Measurements from ENCODE around the gene SNRNP200.

Gene SNRNP200

DNA sequence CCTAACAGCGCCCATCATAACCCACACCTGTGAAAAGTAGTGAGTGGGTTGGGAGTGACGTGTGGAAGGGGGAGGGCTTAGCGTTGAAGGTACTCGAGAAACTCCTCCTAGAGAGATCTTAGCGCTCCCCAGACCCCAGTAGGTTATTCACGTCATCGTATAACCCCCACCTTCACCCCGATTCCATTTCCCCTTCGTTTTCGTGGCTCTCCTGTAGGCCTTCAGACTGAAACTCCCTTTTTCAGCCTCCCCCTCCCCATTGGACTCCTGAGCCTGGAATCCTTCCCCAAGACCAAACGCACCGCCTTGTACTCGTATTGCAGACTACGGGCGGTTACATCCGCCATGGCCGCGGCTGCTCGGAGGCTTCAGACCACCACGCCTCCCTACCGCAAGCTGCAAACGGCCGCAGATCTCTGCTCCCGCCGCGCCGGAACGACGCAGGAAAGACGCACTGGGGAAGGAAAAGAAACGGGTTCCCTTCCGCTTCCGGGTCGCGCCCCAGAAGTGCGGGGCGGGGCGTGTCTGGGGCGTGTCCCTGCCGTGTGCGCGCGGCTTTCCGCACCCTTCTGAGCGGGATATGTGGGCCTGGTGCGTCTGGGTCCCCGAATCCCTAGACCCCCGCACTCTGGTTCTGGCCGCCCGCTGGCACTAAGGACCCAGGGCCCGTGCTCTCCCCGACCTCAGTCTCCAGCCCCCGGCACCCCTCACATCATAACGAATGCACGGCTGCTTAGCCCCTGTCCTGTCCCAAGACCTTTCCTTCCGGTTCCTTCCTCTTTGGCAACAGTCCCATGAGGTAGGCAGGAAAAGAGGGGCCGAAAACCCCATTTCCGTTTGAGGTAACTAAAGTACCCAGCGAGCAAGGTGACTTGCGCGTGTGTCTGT lies at the start of gene SNRNP200:
Gene SNRNP200 (minus strand): TSS at position 456 of the 888 bp plus-strand sequence. CDS start 109 bp downstream, at position 347.
- TF ChIP-seq, protein P1, sequence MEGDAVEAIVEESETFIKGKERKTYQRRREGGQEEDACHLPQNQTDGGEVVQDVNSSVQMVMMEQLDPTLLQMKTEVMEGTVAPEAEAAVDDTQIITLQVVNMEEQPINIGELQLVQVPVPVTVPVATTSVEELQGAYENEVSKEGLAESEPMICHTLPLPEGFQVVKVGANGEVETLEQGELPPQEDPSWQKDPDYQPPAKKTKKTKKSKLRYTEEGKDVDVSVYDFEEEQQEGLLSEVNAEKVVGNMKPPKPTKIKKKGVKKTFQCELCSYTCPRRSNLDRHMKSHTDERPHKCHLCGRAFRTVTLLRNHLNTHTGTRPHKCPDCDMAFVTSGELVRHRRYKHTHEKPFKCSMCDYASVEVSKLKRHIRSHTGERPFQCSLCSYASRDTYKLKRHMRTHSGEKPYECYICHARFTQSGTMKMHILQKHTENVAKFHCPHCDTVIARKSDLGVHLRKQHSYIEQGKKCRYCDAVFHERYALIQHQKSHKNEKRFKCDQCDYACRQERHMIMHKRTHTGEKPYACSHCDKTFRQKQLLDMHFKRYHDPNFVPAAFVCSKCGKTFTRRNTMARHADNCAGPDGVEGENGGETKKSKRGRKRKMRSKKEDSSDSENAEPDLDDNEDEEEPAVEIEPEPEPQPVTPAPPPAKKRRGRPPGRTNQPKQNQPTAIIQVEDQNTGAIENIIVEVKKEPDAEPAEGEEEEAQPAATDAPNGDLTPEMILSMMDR (IDR thresholded peaks at IDR 0.05; ENCODE audit: low read depth, low read length) = no peak
- TF ChIP-seq EZH2phosphoT487 (IDR thresholded peaks at IDR 0.05; ENCODE audit: low read depth) = no peak
- H3K9ac ChIP-seq (ENCODE audit: low read length) = peak within 1 kb of the TSS; percentile 96
- H3K4me1 ChIP-seq (ENCODE audit: low read length) = peaks cover 13% of the 10 kb centered on the region
- H3K9me3 ChIP-seq (ENCODE audit: insufficient read depth, low read length) = no peaks in the 10 kb centered on the region
- H3K27ac ChIP-seq (ENCODE audit: low read length) = peak within 1 kb of the TSS; percentile 77
- H3K4me2 ChIP-seq (ENCODE audit: low read length) = peak within 1 kb of the TSS; percentile 97
- peak within 1 kb of the TSS; percentile 84; the same call in 1 of the 2 replicates for H2AFZ ChIP-seq (ENCODE audit: low read depth, low read length)
- H3K36me3 ChIP-seq (replicated peaks; ENCODE audit: low read depth, low read length) = peaks cover 37% of the 10 kb centered on the region
- H3K79me2 ChIP-seq (ENCODE audit: low read length) = peaks cover 54% of the 10 kb centered on the region
- peak within 1 kb of the TSS; percentile 97 for H3K4me3 ChIP-seq (ENCODE audit: low read length)
- no peaks in the 10 kb centered on the region for H4K20me1 ChIP-seq (ENCODE audit: insufficient read depth, low read length)
- no peaks in the 10 kb centered on the region for H3K27me3 ChIP-seq (ENCODE audit: low read depth, low read length)

DNA sequence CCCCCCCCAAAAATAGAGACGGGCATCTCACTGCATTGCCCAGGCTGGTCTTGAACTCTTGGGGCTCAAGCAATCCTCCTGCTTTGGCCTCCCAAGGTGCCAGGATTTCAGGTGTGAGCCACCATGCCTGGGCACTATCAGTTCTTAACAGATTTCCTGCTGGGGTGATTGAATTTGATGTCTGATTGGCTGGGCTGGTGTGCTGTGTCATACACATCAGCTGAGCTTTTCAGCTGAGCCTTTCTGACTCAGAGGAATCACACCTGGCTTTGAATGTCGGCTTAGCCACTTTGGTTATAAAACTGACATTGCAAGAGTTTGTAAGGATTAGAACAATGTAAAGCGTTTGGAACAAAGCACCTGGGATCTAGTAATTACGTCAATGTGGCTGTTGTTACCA lies 49.1 kb upstream of the SNRNP200 start:
- Histone ChIP-seq H3K27ac (ENCODE audit: low read length) (no peak overlapping the region), H3K9me3 (ENCODE audit: insufficient read depth, low read length) (no peaks in the 10 kb centered on the region), H3K9ac (ENCODE audit: low read length) (no peak overlapping the region), H3K27me3 (ENCODE audit: low read depth, low read length) (no peaks in the 10 kb centered on the region), H3K4me1 (ENCODE audit: low read length) (no peaks in the 10 kb centered on the region), H3K4me3 (ENCODE audit: low read length) (no peak overlapping the region), H3K79me2 (ENCODE audit: low read length) (no peaks in the 10 kb centered on the region), H2AFZ (ENCODE audit: low read depth, low read length) (no peak overlapping the region), H4K20me1 (ENCODE audit: insufficient read depth, low read length) (no peaks in the 10 kb centered on the region), H3K4me2 (ENCODE audit: low read length) (no peak overlapping the region), H3K36me3 (replicated peaks; ENCODE audit: low read depth, low read length) (peaks cover 75% of the 10 kb centered on the region)
- TF ChIP-seq EZH2phosphoT487 (IDR thresholded peaks at IDR 0.05; ENCODE audit: low read depth) = no peak
- TF ChIP-seq, protein P1 (IDR thresholded peaks at IDR 0.05; ENCODE audit: low read depth, low read length) = no peak

DNA sequence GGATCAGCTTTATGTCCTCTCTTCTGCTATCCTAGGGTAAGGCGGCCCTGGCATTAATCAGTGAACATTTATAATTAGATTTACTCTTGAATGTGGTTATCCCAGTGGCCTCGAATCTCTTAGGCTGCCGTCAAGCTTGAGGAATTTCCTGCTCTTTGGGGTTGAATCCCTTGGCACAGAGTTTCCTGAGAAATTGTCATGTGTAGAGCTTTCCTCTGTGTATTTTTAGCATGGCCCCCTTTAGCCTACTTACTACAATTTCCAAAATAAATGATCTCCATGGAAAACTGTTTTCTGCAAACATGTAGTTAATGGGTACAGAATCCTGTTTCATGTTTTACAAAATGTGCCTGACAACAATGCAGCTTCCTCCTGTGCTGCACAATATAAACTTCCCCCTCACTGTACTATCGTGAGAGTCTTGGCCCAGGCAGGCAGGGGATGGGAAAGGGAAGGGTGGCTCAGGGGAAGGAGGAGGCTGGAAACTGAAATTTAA lies 48.3 kb upstream of the SNRNP200 start:
- no peak overlapping the region for H3K4me3 ChIP-seq (ENCODE audit: low read length)
- no peaks in the 10 kb centered on the region for H4K20me1 ChIP-seq (ENCODE audit: insufficient read depth, low read length)
- no peaks in the 10 kb centered on the region for H3K27me3 ChIP-seq (ENCODE audit: low read depth, low read length)
- H3K4me1 ChIP-seq (ENCODE audit: low read length) = no peaks in the 10 kb centered on the region
- H3K36me3 ChIP-seq (replicated peaks; ENCODE audit: low read depth, low read length) = peaks cover 69% of the 10 kb centered on the region
- H3K4me2 ChIP-seq (ENCODE audit: low read length) = no peak overlapping the region
- no peak overlapping the region for H3K27ac ChIP-seq (ENCODE audit: low read length)
- no peaks in the 10 kb centered on the region for H3K79me2 ChIP-seq (ENCODE audit: low read length)
- TF ChIP-seq, protein P1 (IDR thresholded peaks at IDR 0.05; ENCODE audit: low read depth, low read length) = no peak
- TF ChIP-seq EZH2phosphoT487 (IDR thresholded peaks at IDR 0.05; ENCODE audit: low read depth) = no peak
- H2AFZ ChIP-seq (ENCODE audit: low read depth, low read length) = no peak overlapping the region
- H3K9me3 ChIP-seq (ENCODE audit: insufficient read depth, low read length) = no peaks in the 10 kb centered on the region
- H3K9ac ChIP-seq (ENCODE audit: low read length) = no peak overlapping the region

DNA sequence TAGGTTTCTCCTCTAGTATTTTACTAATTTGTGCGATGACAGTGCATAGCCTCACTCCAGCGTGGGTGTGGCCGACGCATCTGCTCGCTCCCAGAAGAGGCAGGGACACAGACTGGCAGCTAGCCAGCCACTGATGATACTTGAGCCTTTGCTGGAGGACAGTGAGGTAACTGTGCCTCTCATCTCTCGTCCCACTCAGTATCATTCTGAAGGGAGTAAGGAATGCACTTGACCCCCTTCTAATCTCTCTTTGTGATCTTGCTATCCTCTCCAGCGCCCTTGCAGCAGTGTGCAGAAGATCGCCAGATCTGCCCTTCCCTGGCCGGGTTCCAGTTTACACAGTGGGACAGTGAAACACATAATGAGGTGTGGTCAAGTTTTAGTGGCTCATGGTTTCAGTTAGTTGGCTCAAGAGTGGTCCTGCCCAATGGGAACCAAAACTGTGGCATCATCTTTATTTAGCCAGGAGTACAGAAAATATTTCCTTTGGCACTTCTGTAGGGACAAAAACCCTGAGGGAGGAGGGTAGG lies 47.8 kb upstream of the SNRNP200 start:
- Histone ChIP-seq H3K27ac (ENCODE audit: low read length) (no peak overlapping the region), H3K79me2 (ENCODE audit: low read length) (no peaks in the 10 kb centered on the region), H3K9me3 (ENCODE audit: insufficient read depth, low read length) (no peaks in the 10 kb centered on the region), H3K4me2 (ENCODE audit: low read length) (no peak overlapping the region), H3K4me3 (ENCODE audit: low read length) (no peak overlapping the region), H3K27me3 (ENCODE audit: low read depth, low read length) (no peaks in the 10 kb centered on the region), H3K4me1 (ENCODE audit: low read length) (no peaks in the 10 kb centered on the region), H3K9ac (ENCODE audit: low read length) (no peak overlapping the region), H4K20me1 (ENCODE audit: insufficient read depth, low read length) (no peaks in the 10 kb centered on the region), H3K36me3 (replicated peaks; ENCODE audit: low read depth, low read length) (peaks cover 69% of the 10 kb centered on the region), H2AFZ (ENCODE audit: low read depth, low read length) (no peak overlapping the region)
- TF ChIP-seq, protein P1 (IDR thresholded peaks at IDR 0.05; ENCODE audit: low read depth, low read length) = no peak
- TF ChIP-seq EZH2phosphoT487 (IDR thresholded peaks at IDR 0.05; ENCODE audit: low read depth) = no peak

Measured in OCI-LY3 (cell line).